ENCODE results near the gene TMEM47.

TMEM47 gene

DNA sequence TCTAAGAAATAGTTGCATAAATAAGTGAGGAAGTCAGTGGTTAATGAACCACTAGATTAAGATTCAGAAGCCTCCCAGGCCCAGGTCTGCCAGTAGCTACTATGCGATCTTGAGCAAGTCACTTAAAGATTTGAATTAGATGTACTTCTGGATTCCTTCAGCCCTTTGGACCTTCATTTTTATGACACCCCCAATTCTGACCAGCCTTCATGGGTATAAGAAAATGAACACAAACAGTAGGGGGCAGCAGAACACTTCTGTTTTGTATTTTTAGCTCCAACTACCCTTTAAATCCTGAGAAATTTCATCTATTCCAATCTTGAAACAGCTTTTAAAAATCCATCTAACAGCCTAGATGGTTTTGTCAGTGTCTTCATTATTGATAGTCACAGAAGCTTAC, 19.0 kb downstream of the TMEM47 start:
- no peak overlapping the region for H2AK5ac ChIP-seq (ENCODE audit: low read length)
- no peak overlapping the region for H2BK5ac ChIP-seq (ENCODE audit: low read length)
- H3K27ac ChIP-seq (ENCODE audit: low read depth, low read length) = no peak overlapping the region
- no peak overlapping the region for H3K4me3 ChIP-seq (ENCODE audit: low read length)
- H2BK120ac ChIP-seq (ENCODE audit: low read depth, low read length) = no peak overlapping the region
- H3K36me3 ChIP-seq (ENCODE audit: control insufficient read depth, insufficient read depth, low read length) = no peaks in the 10 kb centered on the region
- H3K9ac ChIP-seq (ENCODE audit: low read length) = no peak overlapping the region
- DNase-seq = peak; percentile 25
- no peaks in the 10 kb centered on the region for H3K4me1 ChIP-seq (ENCODE audit: control insufficient read depth, low read depth, low read length)
- no peak overlapping the region for H3K4ac ChIP-seq (ENCODE audit: low read depth, low read length)
- no peaks in the 10 kb centered on the region for H3K79me1 ChIP-seq (ENCODE audit: low read length)
- no peaks in the 10 kb centered on the region for H3K27me3 ChIP-seq (ENCODE audit: insufficient read depth, low read length, poor library complexity)
- no peak overlapping the region for H4K8ac ChIP-seq (ENCODE audit: low read depth, low read length)
- no peak overlapping the region for H4K5ac ChIP-seq (ENCODE audit: low read length)
- H3K18ac ChIP-seq (ENCODE audit: low read length) = no peak overlapping the region
- WGBS (ENCODE audit: extremely low coverage, insufficient coverage, low lambda C conversion rate) = no CpG with 5 or more reads among the region's 1 CpG
- H3K4me2 ChIP-seq (ENCODE audit: low read length) = no peak overlapping the region
- H3K79me2 ChIP-seq (ENCODE audit: control insufficient read depth, insufficient read depth, low read length) = no peaks in the 10 kb centered on the region
- H3K23ac ChIP-seq (ENCODE audit: low read length) = no peak overlapping the region
- no peak overlapping the region for H2BK15ac ChIP-seq (replicated peaks; ENCODE audit: low read depth)
- no peak overlapping the region for H3K56ac ChIP-seq (ENCODE audit: low read length)

DNA sequence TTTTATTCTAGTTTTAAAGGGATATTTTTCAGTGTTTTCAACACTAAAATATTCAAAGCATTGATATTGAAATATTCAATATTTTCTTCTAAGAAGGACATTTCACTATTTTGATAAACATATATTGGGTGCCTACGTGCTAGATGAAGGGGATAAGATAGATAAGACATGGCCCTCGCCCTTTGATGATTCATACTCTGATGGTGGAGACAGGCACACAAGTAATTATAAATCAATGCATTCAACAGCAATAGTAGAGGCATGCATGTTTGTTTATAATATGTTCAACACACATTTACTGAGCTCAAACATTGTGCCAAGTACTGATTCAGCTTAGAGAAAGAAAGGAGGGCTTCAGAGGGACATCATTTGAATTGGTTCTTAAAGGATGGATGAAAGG, 22.7 kb downstream of the TMEM47 start:
- Histone ChIP-seq H3K4me3 (ENCODE audit: low read length) (no peak overlapping the region), H3K27ac (ENCODE audit: low read depth, low read length) (no peak overlapping the region), H3K79me2 (ENCODE audit: control insufficient read depth, insufficient read depth, low read length) (no peaks in the 10 kb centered on the region), H3K4ac (ENCODE audit: low read depth, low read length) (no peak overlapping the region), H2BK5ac (ENCODE audit: low read length) (no peak overlapping the region), H3K36me3 (ENCODE audit: control insufficient read depth, insufficient read depth, low read length) (no peaks in the 10 kb centered on the region), H2AK5ac (ENCODE audit: low read length) (no peak overlapping the region), H4K5ac (ENCODE audit: low read length) (no peak overlapping the region), H3K79me1 (ENCODE audit: low read length) (no peaks in the 10 kb centered on the region), H3K56ac (ENCODE audit: low read length) (no peak overlapping the region), H2BK15ac (replicated peaks; ENCODE audit: low read depth) (no peak overlapping the region), H3K4me1 (ENCODE audit: control insufficient read depth, low read depth, low read length) (no peaks in the 10 kb centered on the region), H3K18ac (ENCODE audit: low read length) (no peak overlapping the region), H3K9ac (ENCODE audit: low read length) (no peak overlapping the region), H3K4me2 (ENCODE audit: low read length) (no peak overlapping the region), H4K8ac (ENCODE audit: low read depth, low read length) (no peak overlapping the region), H3K23ac (ENCODE audit: low read length) (no peak overlapping the region), H2BK120ac (ENCODE audit: low read depth, low read length) (no peak overlapping the region), H3K27me3 (ENCODE audit: insufficient read depth, low read length, poor library complexity) (no peaks in the 10 kb centered on the region)
- DNase-seq = no peak
- WGBS (ENCODE audit: extremely low coverage, insufficient coverage, low lambda C conversion rate) = no CpG with 5 or more reads among the region's 2 CpGs

DNA sequence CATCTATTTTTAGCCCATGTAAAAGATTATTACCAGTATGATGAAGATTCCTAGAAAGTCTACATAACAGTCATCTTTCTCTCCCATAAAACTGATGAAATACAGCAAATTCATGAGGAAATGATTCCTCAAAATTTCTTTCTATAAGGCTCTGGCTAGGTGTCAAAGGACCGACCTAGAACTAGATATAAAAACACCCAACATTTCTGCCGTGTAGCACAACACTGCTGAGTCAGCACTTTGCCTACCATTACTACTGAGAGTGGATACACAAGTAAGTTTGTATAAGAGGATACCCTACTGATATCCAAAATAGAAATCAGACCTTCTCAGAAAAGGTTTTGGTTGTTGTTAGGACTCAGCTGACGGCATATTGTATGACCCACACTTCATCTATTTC, 24.7 kb downstream of the TMEM47 start:
- no CpG with 5 or more reads among the region's 3 CpGs for WGBS (ENCODE audit: extremely low coverage, insufficient coverage, low lambda C conversion rate)
- no peak for DNase-seq
- H3K56ac ChIP-seq (ENCODE audit: low read length) = no peak overlapping the region
- no peak overlapping the region for H4K5ac ChIP-seq (ENCODE audit: low read length)
- H3K18ac ChIP-seq (ENCODE audit: low read length) = no peak overlapping the region
- no peak overlapping the region for H2AK5ac ChIP-seq (ENCODE audit: low read length)
- no peak overlapping the region for H3K9ac ChIP-seq (ENCODE audit: low read length)
- H3K79me1 ChIP-seq (ENCODE audit: low read length) = no peaks in the 10 kb centered on the region
- no peak overlapping the region for H4K8ac ChIP-seq (ENCODE audit: low read depth, low read length)
- H3K4me2 ChIP-seq (ENCODE audit: low read length) = no peak overlapping the region
- H3K23ac ChIP-seq (ENCODE audit: low read length) = no peak overlapping the region
- H2BK15ac ChIP-seq (replicated peaks; ENCODE audit: low read depth) = no peak overlapping the region
- H3K79me2 ChIP-seq (ENCODE audit: control insufficient read depth, insufficient read depth, low read length) = no peaks in the 10 kb centered on the region
- H3K4me3 ChIP-seq (ENCODE audit: low read length) = no peak overlapping the region
- no peaks in the 10 kb centered on the region for H3K4me1 ChIP-seq (ENCODE audit: control insufficient read depth, low read depth, low read length)
- no peak overlapping the region for H3K27ac ChIP-seq (ENCODE audit: low read depth, low read length)
- H3K27me3 ChIP-seq (ENCODE audit: insufficient read depth, low read length, poor library complexity) = no peaks in the 10 kb centered on the region
- no peak overlapping the region for H2BK5ac ChIP-seq (ENCODE audit: low read length)
- no peaks in the 10 kb centered on the region for H3K36me3 ChIP-seq (ENCODE audit: control insufficient read depth, insufficient read depth, low read length)
- H2BK120ac ChIP-seq (ENCODE audit: low read depth, low read length) = no peak overlapping the region
- no peak overlapping the region for H3K4ac ChIP-seq (ENCODE audit: low read depth, low read length)

DNA sequence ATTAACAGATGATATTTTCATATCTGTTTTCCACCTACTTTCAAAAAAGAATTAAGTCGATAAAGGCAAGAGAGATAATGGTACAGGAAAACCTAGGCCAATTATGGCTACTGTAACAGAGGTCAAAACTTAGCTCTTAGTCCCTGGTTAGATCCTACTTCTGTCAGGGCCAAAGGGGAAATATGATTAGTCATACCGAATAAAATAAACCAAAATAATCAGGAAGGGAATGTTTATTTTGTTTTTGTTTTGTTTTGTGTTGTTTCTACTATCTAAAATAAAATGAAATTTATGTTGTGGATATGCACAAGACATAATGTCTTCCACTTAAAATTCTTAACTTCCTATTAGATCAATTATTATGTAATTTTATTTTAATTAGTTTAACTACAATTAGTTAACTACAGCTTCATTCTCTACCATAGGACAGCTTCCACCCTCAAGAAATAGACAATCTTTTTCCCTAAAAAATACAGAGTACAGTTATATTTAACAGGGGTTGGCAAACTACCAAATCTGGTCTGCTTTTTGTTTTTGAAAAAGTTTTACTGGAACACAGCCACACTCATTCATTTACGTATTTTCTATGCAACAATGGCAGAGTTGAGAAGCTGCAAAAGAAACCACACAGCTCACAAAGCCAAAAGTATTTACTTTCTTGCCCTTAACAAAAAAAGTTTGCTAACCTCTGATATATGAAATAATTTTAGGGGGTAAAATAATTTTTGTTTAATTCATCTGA, 25.4 kb downstream of the TMEM47 start:
- H4K8ac ChIP-seq (ENCODE audit: low read depth, low read length) = no peak overlapping the region
- no peaks in the 10 kb centered on the region for H3K27me3 ChIP-seq (ENCODE audit: insufficient read depth, low read length, poor library complexity)
- H3K79me2 ChIP-seq (ENCODE audit: control insufficient read depth, insufficient read depth, low read length) = no peaks in the 10 kb centered on the region
- no peaks in the 10 kb centered on the region for H3K79me1 ChIP-seq (ENCODE audit: low read length)
- no peak overlapping the region for H3K27ac ChIP-seq (ENCODE audit: low read depth, low read length)
- no peak overlapping the region for H3K18ac ChIP-seq (ENCODE audit: low read length)
- H2AK5ac ChIP-seq (ENCODE audit: low read length) = no peak overlapping the region
- no peak overlapping the region for H3K23ac ChIP-seq (ENCODE audit: low read length)
- no peaks in the 10 kb centered on the region for H3K36me3 ChIP-seq (ENCODE audit: control insufficient read depth, insufficient read depth, low read length)
- H2BK5ac ChIP-seq (ENCODE audit: low read length) = no peak overlapping the region
- no peak overlapping the region for H3K56ac ChIP-seq (ENCODE audit: low read length)
- no peak for DNase-seq
- H3K4me1 ChIP-seq (ENCODE audit: control insufficient read depth, low read depth, low read length) = no peaks in the 10 kb centered on the region
- H2BK15ac ChIP-seq (replicated peaks; ENCODE audit: low read depth) = no peak overlapping the region
- H3K4ac ChIP-seq (ENCODE audit: low read depth, low read length) = no peak overlapping the region
- no peak overlapping the region for H4K5ac ChIP-seq (ENCODE audit: low read length)
- no peak overlapping the region for H2BK120ac ChIP-seq (ENCODE audit: low read depth, low read length)
- no peak overlapping the region for H3K4me2 ChIP-seq (ENCODE audit: low read length)
- no peak overlapping the region for H3K4me3 ChIP-seq (ENCODE audit: low read length)
- no CpG with 5 or more reads among the region's 3 CpGs for WGBS (ENCODE audit: extremely low coverage, insufficient coverage, low lambda C conversion rate)
- H3K9ac ChIP-seq (ENCODE audit: low read length) = no peak overlapping the region

GRCh38 chrX:34629572-34629971, 27.5 kb downstream of the TMEM47 start:
- Histone ChIP-seq H2AK5ac (ENCODE audit: low read length) (no peak overlapping the region), H2BK120ac (ENCODE audit: low read depth, low read length) (no peak overlapping the region), H3K4me3 (ENCODE audit: low read length) (no peak overlapping the region), H3K23ac (ENCODE audit: low read length) (no peak overlapping the region), H3K79me1 (ENCODE audit: low read length) (no peaks in the 10 kb centered on the region), H3K36me3 (ENCODE audit: control insufficient read depth, insufficient read depth, low read length) (no peaks in the 10 kb centered on the region), H3K27ac (ENCODE audit: low read depth, low read length) (no peak overlapping the region), H3K4me2 (ENCODE audit: low read length) (no peak overlapping the region), H3K4ac (ENCODE audit: low read depth, low read length) (no peak overlapping the region), H3K4me1 (ENCODE audit: control insufficient read depth, low read depth, low read length) (no peaks in the 10 kb centered on the region), H2BK15ac (replicated peaks; ENCODE audit: low read depth) (no peak overlapping the region), H3K9ac (ENCODE audit: low read length) (no peak overlapping the region), H2BK5ac (ENCODE audit: low read length) (no peak overlapping the region), H3K79me2 (ENCODE audit: control insufficient read depth, insufficient read depth, low read length) (no peaks in the 10 kb centered on the region), H4K5ac (ENCODE audit: low read length) (no peak overlapping the region), H3K18ac (ENCODE audit: low read length) (no peak overlapping the region), H4K8ac (ENCODE audit: low read depth, low read length) (no peak overlapping the region), H3K27me3 (ENCODE audit: insufficient read depth, low read length, poor library complexity) (no peaks in the 10 kb centered on the region), H3K56ac (ENCODE audit: low read length) (no peak overlapping the region)
- no CpG with 5 or more reads among the region's 3 CpGs for WGBS (ENCODE audit: extremely low coverage, insufficient coverage, low lambda C conversion rate)
- DNase-seq = no peak

GRCh38 chrX:34624416-34624815, 32.7 kb downstream of the TMEM47 start:
- Histone ChIP-seq H3K23ac (ENCODE audit: low read length) (no peak overlapping the region), H2AK5ac (ENCODE audit: low read length) (no peak overlapping the region), H3K27ac (ENCODE audit: low read depth, low read length) (no peak overlapping the region), H3K79me2 (ENCODE audit: control insufficient read depth, insufficient read depth, low read length) (no peaks in the 10 kb centered on the region), H3K9ac (ENCODE audit: low read length) (no peak overlapping the region), H3K56ac (ENCODE audit: low read length) (no peak overlapping the region), H3K4me1 (ENCODE audit: control insufficient read depth, low read depth, low read length) (no peaks in the 10 kb centered on the region), H3K4me2 (ENCODE audit: low read length) (no peak overlapping the region), H3K27me3 (ENCODE audit: insufficient read depth, low read length, poor library complexity) (no peaks in the 10 kb centered on the region), H3K36me3 (ENCODE audit: control insufficient read depth, insufficient read depth, low read length) (no peaks in the 10 kb centered on the region), H4K5ac (ENCODE audit: low read length) (no peak overlapping the region), H2BK120ac (ENCODE audit: low read depth, low read length) (no peak overlapping the region), H3K79me1 (ENCODE audit: low read length) (no peaks in the 10 kb centered on the region), H3K4ac (ENCODE audit: low read depth, low read length) (no peak overlapping the region), H2BK5ac (ENCODE audit: low read length) (no peak overlapping the region), H3K18ac (ENCODE audit: low read length) (no peak overlapping the region), H4K8ac (ENCODE audit: low read depth, low read length) (no peak overlapping the region), H2BK15ac (replicated peaks; ENCODE audit: low read depth) (no peak overlapping the region), H3K4me3 (ENCODE audit: low read length) (no peak overlapping the region)
- no peak for DNase-seq
- WGBS (ENCODE audit: extremely low coverage, insufficient coverage, low lambda C conversion rate) = no CpG with 5 or more reads among the region's 2 CpGs
